Neutrophil (primary cell): Measurements from ENCODE around the gene ESF1.

Experiments used
- H3K27ac ChIP-seq: fragments of 200-600 bp; sonication (generic); 2 replicates; pipeline ENCODE4 v1.5.1; 2016; ENCODE audit warnings: mild to moderate bottlenecking, moderate library complexity
- H3K27me3 ChIP-seq: fragments of 200-600 bp; sonication (generic); 2 replicates; pipeline ENCODE4 v1.6.0; 2016; ENCODE audit warnings: mild to moderate bottlenecking
- H3K36me3 ChIP-seq: fragments of 200-600 bp; sonication (generic); 2 replicates; pipeline ENCODE4 v1.5.1; 2017
- H3K4me1 ChIP-seq, 2 experiments: fragments of 200-600 bp in 1 of 2; sonication (generic) in 1 of 2; 1 replicate in 1 of 2; 2 replicates in 1 of 2; pipeline versions ENCODE4 v1.5.1 to v1.6.1; 2013 to 2016; ENCODE audit warnings: low read depth in 1 of 2, low read length in 1 of 2, mild to moderate bottlenecking in 1 of 2, moderate library complexity in 1 of 2; ENCODE audit not compliant: control insufficient read depth in 1 of 2, insufficient read depth in 1 of 2
- H3K4me3 ChIP-seq, 2 experiments: fragments of 200-600 bp in 1 of 2; sonication (generic) in 1 of 2; 1 replicate in 1 of 2; 2 replicates in 1 of 2; pipeline ENCODE4 v1.5.1; 2013 to 2016; ENCODE audit warnings: low read depth in 1 of 2, low read length in 1 of 2, mild to moderate bottlenecking in 1 of 2, moderate library complexity in 1 of 2
- H3K9me3 ChIP-seq: fragments of 200-600 bp; sonication (generic); 2 replicates; pipeline ENCODE4 v1.5.1; 2016
- CTCF ChIP-seq: fragments of 200-600 bp; sonication (generic); IDR thresholded peaks from 2 replicates; pipeline ENCODE4 v1.5.1; 2016; ENCODE audit warnings: antibody characterized with exemption

Gene ESF1

GRCh38 chr20:13821876-13822275 lies 37.2 kb upstream of the ESF1 start:
- no peak for TF ChIP-seq CTCF
- Histone ChIP-seq H3K9me3 (no peaks in the 10 kb centered on the region), H3K4me3 (no peak overlapping the region), H3K36me3 (peaks cover 21% of the 10 kb centered on the region), H3K27ac (no peak overlapping the region), H3K4me1 (peaks cover 13 to 23% of the 10 kb centered on the region in 2 experiments), H3K27me3 (no peaks in the 10 kb centered on the region)

GRCh38 chr20:13819885-13820645 lies 35.3 kb upstream of the ESF1 start:
- Histone ChIP-seq H3K27ac (no peak overlapping the region), H3K4me1 (peaks cover 9 to 10% of the 10 kb centered on the region in 2 experiments), H3K36me3 (peaks cover 39% of the 10 kb centered on the region), H3K27me3 (no peaks in the 10 kb centered on the region), H3K9me3 (no peaks in the 10 kb centered on the region), H3K4me3 (no peak overlapping the region)
- peak; percentile 19 for TF ChIP-seq CTCF

- TF ChIP-seq CTCF = no peak
- no peaks in the 10 kb centered on the region for H3K27me3 ChIP-seq
- H3K36me3 ChIP-seq = peaks cover 66% of the 10 kb centered on the region
- peaks cover 6 to 13% of the 10 kb centered on the region in 2 experiments for H3K4me1 ChIP-seq
- no peaks in the 10 kb centered on the region for H3K9me3 ChIP-seq
- no peak overlapping the region for H3K27ac ChIP-seq
- no peak overlapping the region for H3K4me3 ChIP-seq
Measured at GRCh38 chr20:13817342-13817741, 32.6 kb upstream of the ESF1 start.

GRCh38 chr20:13816757-13817156 lies 32.0 kb upstream of the ESF1 start:
- TF ChIP-seq CTCF = no peak
- H3K36me3 ChIP-seq = peaks cover 72% of the 10 kb centered on the region

GRCh38 chr20:13814672-13815071 lies 30.0 kb upstream of the ESF1 start:
- H3K9me3 ChIP-seq = no peaks in the 10 kb centered on the region
- peaks cover 93% of the 10 kb centered on the region for H3K36me3 ChIP-seq
- no peak overlapping the region for H3K27ac ChIP-seq
- H3K4me1 ChIP-seq = peaks cover 0 to 6% of the 10 kb centered on the region in 2 experiments
- no peak overlapping the region for H3K4me3 ChIP-seq
- no peaks in the 10 kb centered on the region for H3K27me3 ChIP-seq
- no peak for TF ChIP-seq CTCF

More at GRCh38 chr20:13816757-13817156, 32.0 kb upstream of the ESF1 start:
- Histone ChIP-seq H3K9me3 (no peaks in the 10 kb centered on the region), H3K4me1 (peaks cover under 1 to 8% of the 10 kb centered on the region in 2 experiments), H3K27ac (no peak overlapping the region), H3K27me3 (no peaks in the 10 kb centered on the region), H3K4me3 (no peak overlapping the region)
